Left cardiac atrium (tissue), 4 donors: Measurements from ENCODE around the gene GPRC5C. TPM values are rescaled to one million over a fixed set of nuclear protein-coding genes. Genes with fewer than 3 reads are reported as not detected.
A peak's percentile ranks its signal among the peaks of the same experiment; 100 is the strongest.
"Not testable (repeated sequence)": the region's sequence is repeated elsewhere in the genome, so short reads cannot be mapped to it uniquely, and the experiment has no call there.

Experiments used
- ATAC-seq, 2 donors: fragments of 200-7000 bp; cut with Tn5 transposase; one replicate each; pipeline ENCODE4 v1.9.1; 2020; ENCODE audit warnings: mild to moderate bottlenecking in 2 of 2, moderate library complexity in 2 of 2
- DNase-seq: peaks from one replicate; pipeline ENCODE4 v3.0.0-alpha.2; 2020
- intact Hi-C, 2 donors: fragments of 100-400 bp; cut with DNase I; formaldehyde crosslinking; loops; one replicate each; pipeline versions ENCODE4 v1.14.1 to v1.15.1; 2022 to 2023
- total RNA-seq, 2 donors: library from RNA; stranded (reverse); fragmentation: NEBNext Ultra II Directional; extraction: Animal tissue kit (Norgen Biotek cat#: 25700); gene quantifications; one replicate each; pipeline ENCODE4 v1.2.1, GENCODE V29; 2021
- donor health status: DM: no; HTN: yes; CAD: no.
- donor health status: DM: no; HTN: yes; CAD: no; lungs with severe emphysema.
- donor health status: DM: yes; HTN: yes; CAD: no.
- donor health status: Dilated cardiomyopathy.

GPRC5C gene
- total RNA-seq, 2 donors from 2014 or later = 24.2 to 25.9 TPM

GRCh38 chr17:74481621-74482020, 49.7 kb downstream of the GPRC5C start:
- ATAC-seq (no peak), DNase-seq (no peak)
- intact Hi-C loops = no loop called here

GRCh38 chr17:74484066-74484465, 52.2 kb downstream of the GPRC5C start:
- DNase-seq (no peak), ATAC-seq (no peak)
- intact Hi-C loops = no loop called here

GRCh38 chr17:74485022-74485743, 53.3 kb downstream of the GPRC5C start:
- ATAC-seq (no peak), DNase-seq (no peak)
- intact Hi-C loops = no loop called here

- no peak for ATAC-seq
- intact Hi-C loops = no loop called here
- no peak for DNase-seq
These were observed 54.0 kb downstream of the GPRC5C start for GRCh38 chr17:74485841-74486240.

GRCh38 chr17:74488276-74488675, 56.4 kb downstream of the GPRC5C start:
- intact Hi-C loops, DNase-seq, ATAC-seq: not testable (repeated sequence)

- intact Hi-C loops = no loop called here
- DNase-seq (no peak), ATAC-seq (no peak)
These were observed 58.8 kb downstream of the GPRC5C start for GRCh38 chr17:74490716-74491115.

GRCh38 chr17:74491626-74492025, 59.7 kb downstream of the GPRC5C start:
- intact Hi-C loops = no loop called here
- DNase-seq (no peak), ATAC-seq (no peak)

- intact Hi-C loops = no loop called here
- ATAC-seq = peak; percentile 71 to 78
- peak; percentile 64 for DNase-seq
These were observed 61.5 kb downstream of the GPRC5C start for GRCh38 chr17:74493331-74493833.

Other genes with a start within 250 kb of the GPRC5C start
- gene RPL38, start 228.4 kb upstream of the GPRC5C start, total RNA-seq = 100 to 1,000 TPM; 657 to 709 TPM
- gene TTYH2, start 218.5 kb upstream of the GPRC5C start, total RNA-seq = 10 to 100 TPM; 15.6 to 23.3 TPM
- gene DNAI2, start 157.9 kb upstream of the GPRC5C start, total RNA-seq = not detected
- 1 to 10 TPM in 1 of 2 donors, under 1 TPM in 1; 0.62 to 1.6 TPM for gene KIF19, start 105.9 kb upstream of the GPRC5C start, total RNA-seq
- gene BTBD17, start 70.2 kb upstream of the GPRC5C start, total RNA-seq = not detected
- gene GPR142, start 64.6 kb upstream of the GPRC5C start, total RNA-seq = under 1 TPM in 1 of 2 donors, not detected in 1; 0.15 TPM
- 1 to 10 TPM; 2.9 to 5.7 TPM for gene CD300A, start 34.5 kb downstream of the GPRC5C start, total RNA-seq
- under 1 TPM; 0.29 to 0.32 TPM for gene CD300LB, start 99.4 kb downstream of the GPRC5C start, total RNA-seq
- 1 to 10 TPM; 1.6 to 2.1 TPM for gene CD300C, start 114.0 kb downstream of the GPRC5C start, total RNA-seq
- gene CD300H, start 135.4 kb downstream of the GPRC5C start, total RNA-seq = not detected
- not detected for gene CD300LD, start 160.2 kb downstream of the GPRC5C start, total RNA-seq
- 1 to 10 TPM in 1 of 2 donors, under 1 TPM in 1; 0.65 to 1.4 TPM for gene CD300E, start 191.7 kb downstream of the GPRC5C start, total RNA-seq